Endothelial cell of umbilical vein (primary cell): ENCODE results near the gene SMAP1. TPM values are rescaled to one million over a fixed set of nuclear protein-coding genes. Genes with fewer than 3 reads are reported as not detected.

Source experiments
- BruUV-seq: library from RNA; stranded (reverse); fragments of 400-500 nt; replicated peaks from 2 replicates; lab custom pipeline; 2021; lab: Mats Ljungman, UMichigan
- CTCF ChIA-PET: fragments of 300-600, 350-600 bp; sonication (Branson Sonifier 250); formaldehyde crosslinking; loops from one replicate; lab custom pipeline; 2021; ENCODE audit warnings: antibody characterized with exemption, inconsistent platforms; lab: Charles Lee
- POLR2A ChIA-PET: fragments of 300-600, 350-600 bp; sonication (Branson Sonifier 250); formaldehyde crosslinking; loops from one replicate; lab custom pipeline; 2021; ENCODE audit warnings: antibody characterized with exemption, inconsistent platforms; lab: Charles Lee
- DNase-seq: peaks from one replicate; pipeline ENCODE4 v3.0.0-alpha.2; 2011; ENCODE audit warnings: low read depth, low spot score
- FAIRE-seq: peaks from 2 replicates; lab custom pipeline; 2011; peaks lifted over from hg19 to GRCh38; lab: Jason Lieb, UNC
- H2AFZ ChIP-seq: 2 replicates; pipeline ENCODE4 v1.6.0; 2012; ENCODE audit warnings: low read depth, low read length, control low read depth, inconsistent platforms
- H3K27ac ChIP-seq: 2 replicates; pipeline ENCODE4 v1.5.1; 2011; ENCODE audit warnings: low read depth, mild to moderate bottlenecking, control low read depth, low read length, moderate library complexity; ENCODE audit not compliant: insufficient read depth
- H3K27me3 ChIP-seq, 2 experiments: 2 replicates each; pipeline versions ENCODE4 v1.6.0 to v1.6.1; 2011; ENCODE audit warnings: low read length in 2 of 2, mixed read lengths in 1 of 2; ENCODE audit not compliant: control insufficient read depth in 2 of 2, insufficient read depth in 2 of 2
- H3K36me3 ChIP-seq, 2 experiments: 2 replicates in 1 of 2; 3 replicates in 1 of 2; pipeline ENCODE4 v1.5.1; 2011; ENCODE audit warnings: low read length in 2 of 2, mild to moderate bottlenecking in 1 of 2, moderate library complexity in 1 of 2; ENCODE audit not compliant: control insufficient read depth in 2 of 2, insufficient read depth in 2 of 2; ENCODE audit errors: extremely low read depth in 1 of 2
- H3K4me1 ChIP-seq: 3 replicates; pipeline ENCODE4 v1.5.1; 2011; ENCODE audit warnings: mild to moderate bottlenecking, low read length; ENCODE audit not compliant: control insufficient read depth, insufficient read depth; ENCODE audit errors: extremely low read depth
- H3K4me2 ChIP-seq: 2 replicates; pipeline ENCODE4 v1.6.1; 2011; ENCODE audit warnings: low read length, control low read depth, mixed read lengths; ENCODE audit not compliant: insufficient read depth
- H3K4me3 ChIP-seq, 3 experiments: fragments of 200-600 bp in 1 of 3; sonication (generic), shearing (Covaris generic) in 1 of 3; replicated peaks in 1 of 3; 2 replicates each; pipeline ENCODE4 v1.5.1; 2011 to 2016; ENCODE audit warnings: control low read depth in 3 of 3, low read length in 3 of 3, mild to moderate bottlenecking in 2 of 3, inconsistent platforms in 1 of 3, low read depth in 1 of 3, moderate library complexity in 1 of 3; ENCODE audit not compliant: insufficient read depth in 1 of 3
- H3K79me2 ChIP-seq: 2 replicates; pipeline ENCODE4 v1.6.0; 2012; ENCODE audit warnings: low read length, inconsistent platforms; ENCODE audit not compliant: control insufficient read depth, insufficient read depth
- H3K9ac ChIP-seq: replicated peaks from 2 replicates; pipeline ENCODE3; 2011; ENCODE audit warnings: low read length, control low read depth; ENCODE audit not compliant: insufficient read depth; ENCODE audit errors: extremely low read depth
- H3K9me1 ChIP-seq: replicated peaks from 3 replicates; pipeline ENCODE4 v1.6.0; 2011; ENCODE audit warnings: mild to moderate bottlenecking, low read length; ENCODE audit not compliant: control insufficient read depth, insufficient read depth; ENCODE audit errors: extremely low read depth
- H3K9me3 ChIP-seq: replicated peaks from 2 replicates; pipeline ENCODE4 v1.5.1; 2012; ENCODE audit warnings: low read length, inconsistent platforms; ENCODE audit not compliant: control insufficient read depth, insufficient read depth
- H4K20me1 ChIP-seq: replicated peaks from 2 replicates; pipeline ENCODE3; 2011; ENCODE audit warnings: mild to moderate bottlenecking, low read length; ENCODE audit not compliant: control insufficient read depth, insufficient read depth; ENCODE audit errors: extremely low read depth
- EZH2 ChIP-seq: IDR thresholded peaks from 2 replicates; pipeline ENCODE4 v1.6.1; 2012; ENCODE audit warnings: borderline replicate concordance, low read depth, mild to moderate bottlenecking, moderate library complexity, low read length, inconsistent platforms; ENCODE audit not compliant: severe bottlenecking
- FOS ChIP-seq: IDR thresholded peaks from 2 replicates; pipeline ENCODE4 v1.6.1; 2011; ENCODE audit warnings: mild to moderate bottlenecking, low read length, moderate library complexity, borderline replicate concordance; ENCODE audit not compliant: insufficient read depth
- GATA2 ChIP-seq: IDR thresholded peaks from 2 replicates; pipeline ENCODE4 v1.7.0; 2011; ENCODE audit warnings: low read depth, mild to moderate bottlenecking, moderate library complexity, mixed read lengths, low read length; ENCODE audit not compliant: insufficient read length, insufficient read depth
- JUN ChIP-seq: IDR thresholded peaks from 2 replicates; pipeline ENCODE4 v1.6.1; 2011; ENCODE audit warnings: borderline replicate concordance, low read depth; ENCODE audit not compliant: insufficient read length, insufficient read depth
- MYC ChIP-seq: IDR thresholded peaks from one replicate; pipeline ENCODE4 v1.6.1; 2011; ENCODE audit warnings: mild to moderate bottlenecking, low read depth, low read length
- POLR2A ChIP-seq: IDR thresholded peaks from 2 replicates; pipeline ENCODE4 v1.6.1; 2012; ENCODE audit warnings: low read depth, mild to moderate bottlenecking, control low read depth, low read length
- POLR2AphosphoS5 ChIP-seq: IDR thresholded peaks from 2 replicates; pipeline ENCODE4 v1.6.1; 2012; ENCODE audit warnings: low read depth, mild to moderate bottlenecking, control low read depth, low read length, moderate library complexity; ENCODE audit not compliant: insufficient read depth
- dilution Hi-C: fragments of 300-500 bp; cut with MboI; formaldehyde crosslinking; loops from one replicate; pipeline ENCODE4 v1.15.0; 2019; ENCODE audit warnings: low sequenced_read_pairs; ENCODE audit not compliant: extremely low pct_ligation_motif_present
- intact Hi-C: fragments of 100-400 bp; cut with micrococcal nuclease; formaldehyde crosslinking; loops from one replicate; pipeline ENCODE4 v1.10.0; 2022
- polyA plus RNA-seq, 4 experiments: library from polyadenylated mRNA; depleted of rRNA in 3 of 4; stranded (reverse) in 3 of 4; unstranded in 1 of 4; fragments of >200 nt; gene quantifications; 2 replicates each; pipeline versions ENCODE4 v1.2.1 to v1.2.3, GENCODE V29; 2011 to 2012; ENCODE audit warnings: missing spikeins in 1 of 4
- total RNA-seq: library from RNA; stranded (reverse); gene quantifications from 2 replicates; pipeline ENCODE4 v1.2.3, GENCODE V29; 2021
- TF ChIP-seq, protein P1 (sequence below), 2 donors: IDR thresholded peaks; 1 replicate in 1 of 2; 2 replicates in 1 of 2; pipeline ENCODE4 v1.5.1; 2011; ENCODE audit warnings: low read length in 2 of 2, mild to moderate bottlenecking in 2 of 2, moderate library complexity in 2 of 2, control low read depth in 1 of 2, inconsistent platforms in 1 of 2, low read depth in 1 of 2; ENCODE audit not compliant: insufficient read depth in 1 of 2; ENCODE audit errors: extremely low read depth in 1 of 2
- TF ChIP-seq, protein P2 (sequence below): IDR thresholded peaks from 2 replicates; pipeline ENCODE4 v1.6.1; 2011; ENCODE audit not compliant: insufficient read depth, insufficient read length

SMAP1 gene
- total and polyA plus RNA-seq, 2 donors (not counting 3 experiments of a cell fraction or from before 2014, with no cell fraction given), result 14.6 to 24.6 TPM

DNA sequence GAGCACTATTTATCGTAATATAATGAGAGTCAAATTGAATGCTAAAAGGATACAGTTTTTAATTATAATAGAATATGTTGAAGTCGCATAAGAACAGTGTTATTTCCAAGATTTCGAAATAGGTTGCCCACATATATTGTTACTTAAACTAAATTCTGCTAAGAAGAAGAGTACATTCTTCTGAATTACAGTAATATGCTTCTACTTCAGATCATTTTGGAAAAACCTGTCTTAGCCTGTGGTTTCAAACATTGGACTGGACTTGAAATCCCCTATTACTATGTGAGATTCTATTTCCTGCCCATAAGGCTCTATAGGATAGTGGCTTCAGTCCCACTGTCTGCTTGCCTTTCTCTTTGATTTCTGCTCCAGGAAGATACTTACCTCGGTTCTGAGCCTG, 152.0 kb downstream of the SMAP1 start:
- no peak for FAIRE-seq
- Histone ChIP-seq H3K4me1 (no peaks in the 10 kb centered on the region), H3K4me3 (no peak overlapping the region), H3K9me3 (no peaks in the 10 kb centered on the region), H4K20me1 (no peaks in the 10 kb centered on the region), H3K79me2 (no peaks in the 10 kb centered on the region), H3K27me3 (no peaks in the 10 kb centered on the region), H3K36me3 (no peaks in the 10 kb centered on the region), H2AFZ (no peak overlapping the region), H3K4me2 (no peak overlapping the region), H3K9me1 (no peaks in the 10 kb centered on the region), H3K9ac (no peak overlapping the region), H3K27ac (no peak overlapping the region)
- ChIA-PET POLR2A (no interaction called here), CTCF (no interaction called here)
- dilution Hi-C loops, result no loop called here
- no TSS peak for BruUV-seq
- TF ChIP-seq GATA2, result no peak
- no peak for TF ChIP-seq FOS
- TF ChIP-seq MYC, result no peak
- TF ChIP-seq, protein P1, sequence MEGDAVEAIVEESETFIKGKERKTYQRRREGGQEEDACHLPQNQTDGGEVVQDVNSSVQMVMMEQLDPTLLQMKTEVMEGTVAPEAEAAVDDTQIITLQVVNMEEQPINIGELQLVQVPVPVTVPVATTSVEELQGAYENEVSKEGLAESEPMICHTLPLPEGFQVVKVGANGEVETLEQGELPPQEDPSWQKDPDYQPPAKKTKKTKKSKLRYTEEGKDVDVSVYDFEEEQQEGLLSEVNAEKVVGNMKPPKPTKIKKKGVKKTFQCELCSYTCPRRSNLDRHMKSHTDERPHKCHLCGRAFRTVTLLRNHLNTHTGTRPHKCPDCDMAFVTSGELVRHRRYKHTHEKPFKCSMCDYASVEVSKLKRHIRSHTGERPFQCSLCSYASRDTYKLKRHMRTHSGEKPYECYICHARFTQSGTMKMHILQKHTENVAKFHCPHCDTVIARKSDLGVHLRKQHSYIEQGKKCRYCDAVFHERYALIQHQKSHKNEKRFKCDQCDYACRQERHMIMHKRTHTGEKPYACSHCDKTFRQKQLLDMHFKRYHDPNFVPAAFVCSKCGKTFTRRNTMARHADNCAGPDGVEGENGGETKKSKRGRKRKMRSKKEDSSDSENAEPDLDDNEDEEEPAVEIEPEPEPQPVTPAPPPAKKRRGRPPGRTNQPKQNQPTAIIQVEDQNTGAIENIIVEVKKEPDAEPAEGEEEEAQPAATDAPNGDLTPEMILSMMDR (IDR thresholded peaks at IDR 0.05; ENCODE audit: extremely low read depth in 1 of 2, insufficient read depth in 1 of 2, low read depth in 1 of 2, low read length in 2 of 2), result no peak
- TF ChIP-seq JUN, result no peak
- TF ChIP-seq, protein P2, sequence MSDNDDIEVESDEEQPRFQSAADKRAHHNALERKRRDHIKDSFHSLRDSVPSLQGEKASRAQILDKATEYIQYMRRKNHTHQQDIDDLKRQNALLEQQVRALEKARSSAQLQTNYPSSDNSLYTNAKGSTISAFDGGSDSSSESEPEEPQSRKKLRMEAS, result no peak
- TF ChIP-seq POLR2A, result no peak
- no peak for TF ChIP-seq POLR2AphosphoS5
- no peak for TF ChIP-seq EZH2
- DNase-seq, result no peak
- intact Hi-C loops, result no loop called here
